CD4-positive, alpha-beta memory T cell (primary cell): ENCODE results near the gene VPS35. TPM values are rescaled to one million over a fixed set of nuclear protein-coding genes. Genes with fewer than 3 reads are reported as not detected.
A peak's percentile ranks its signal among the peaks of the same experiment; 100 is the strongest.

Experiments used
- CTCF ChIA-PET: fragments of 350-600 bp; sonication (Branson Sonifier 250); formaldehyde crosslinking; loops from one replicate; lab custom pipeline; 2021; ENCODE audit warnings: inconsistent platforms; ENCODE audit not compliant: partially characterized antibody; lab: Charles Lee
- POLR2A ChIA-PET: fragments of 350-600 bp; sonication (Branson Sonifier 250); formaldehyde crosslinking; loops from one replicate; lab custom pipeline; 2021; ENCODE audit not compliant: partially characterized antibody; lab: Charles Lee
- DNase-seq, 5 donors: peaks; one replicate each; pipeline versions ENCODE4 v3.0.0 to v3.0.0-alpha.2; 2020 to 2022; ENCODE audit warnings: mixed read lengths in 1 of 5
- H3K27ac ChIP-seq: one replicate; pipeline ENCODE4 v1.7.0; 2013; ENCODE audit warnings: low read depth, low read length
- H3K27me3 ChIP-seq: 2 replicates; pipeline ENCODE4 v1.7.0; 2013; ENCODE audit warnings: mild to moderate bottlenecking, low read length, moderate library complexity; ENCODE audit not compliant: insufficient read depth
- H3K36me3 ChIP-seq: 2 replicates; pipeline ENCODE4 v1.7.0; 2013; ENCODE audit warnings: mild to moderate bottlenecking, low read length, moderate library complexity; ENCODE audit not compliant: insufficient read depth
- H3K4me1 ChIP-seq: 2 replicates; pipeline ENCODE4 v1.7.0; 2013; ENCODE audit warnings: mild to moderate bottlenecking, low read length, moderate library complexity; ENCODE audit not compliant: insufficient read depth
- H3K4me3 ChIP-seq, 2 donors: one replicate each; pipeline ENCODE4 v1.7.0; 2013; ENCODE audit warnings: low read length in 2 of 2, mild to moderate bottlenecking in 1 of 2
- H3K9me3 ChIP-seq, 2 donors: one replicate each; pipeline ENCODE4 v1.7.0; 2013; ENCODE audit warnings: low read length in 2 of 2, control low read depth in 1 of 2; ENCODE audit not compliant: control insufficient read depth in 1 of 2
- H3K27ac Mint-ChIP-seq, 7 donors: one replicate each; pipeline ENCODE4 v1.8.0; 2020 to 2021; ENCODE audit warnings: mixed read lengths in 7 of 7, mild to moderate bottlenecking in 6 of 7, inconsistent platforms in 3 of 7, moderate library complexity in 3 of 7
- H3K27me3 Mint-ChIP-seq, 2 donors: one replicate each; pipeline ENCODE4 v1.8.0; 2020 to 2021; ENCODE audit warnings: mixed read lengths in 2 of 2
- H3K36me3 Mint-ChIP-seq, 2 donors: one replicate each; pipeline ENCODE4 v1.8.0; 2020 to 2021; ENCODE audit warnings: mixed read lengths in 2 of 2, inconsistent platforms in 1 of 2, mild to moderate bottlenecking in 1 of 2
- H3K4me1 Mint-ChIP-seq, 4 donors: one replicate each; pipeline ENCODE4 v1.8.0; 2020 to 2021; ENCODE audit warnings: mixed read lengths in 4 of 4, mild to moderate bottlenecking in 1 of 4
- H3K4me3 Mint-ChIP-seq, 8 donors: one replicate each; pipeline ENCODE4 v1.8.0; 2020 to 2021; ENCODE audit warnings: mixed read lengths in 8 of 8, mild to moderate bottlenecking in 7 of 8, moderate library complexity in 6 of 8, inconsistent platforms in 3 of 8
- H3K9me3 Mint-ChIP-seq, 8 donors: one replicate each; pipeline ENCODE4 v1.8.0; 2020 to 2021; ENCODE audit warnings: mixed read lengths in 8 of 8, mild to moderate bottlenecking in 5 of 8, inconsistent platforms in 3 of 8, moderate library complexity in 1 of 8
- intact Hi-C: fragments of 100-400 bp; cut with micrococcal nuclease; formaldehyde crosslinking; loops from one replicate; pipeline ENCODE4 v1.15.1; 2023
- polyA plus RNA-seq, 2 donors: library from polyadenylated mRNA; unstranded; fragments of 300-500 nt; fragmentation: Illumina TruSeq; gene quantifications; one replicate each; pipeline ENCODE4 v1.2.3, GENCODE V29; 2021
- total RNA-seq, 2 experiments: library from RNA; stranded (reverse); gene quantifications; one replicate each; pipeline ENCODE4 v1.2.3, GENCODE V29; 2021

VPS35 gene
- total RNA-seq (100 to 1,000 TPM; 111 to 118 TPM), polyA plus RNA-seq (10 to 100 TPM; 81.1 to 95.4 TPM)

- H3K9me3 Mint-ChIP-seq: peaks cover 0 to 1% (median 0%) of the 10 kb centered on the region in 8 donors
- CTCF ChIA-PET: interaction anchor here (0.6 kb wide), 1 partner anchor 295 kb away, joined by 3 read pairs; no protein-coding TSS in a partner anchor
These were observed at the start of gene VPS35 for GRCh38 chr16:46688654-46689364. VPS35 (minus strand) TSS chr16:46689178; CDS start chr16:46689133, 45 bp downstream.

GRCh38 chr16:46737621-46738214 is 48.7 kb upstream of the VPS35 start:
- DNase-seq: no peak
- Mint-ChIP-seq H3K4me3 (peak overlapping the region in 1 of 8 donors; percentile 26), H3K27me3 (no peaks in the 10 kb centered on the region), H3K4me1 (no peaks in the 10 kb centered on the region), H3K36me3 (no peaks in the 10 kb centered on the region), H3K27ac (peak overlapping the region in 1 of 7 donors; percentile 36), H3K9me3 (no peaks in the 10 kb centered on the region)
- Histone ChIP-seq H3K36me3 (no peaks in the 10 kb centered on the region), H3K27me3 (no peaks in the 10 kb centered on the region), H3K4me1 (no peaks in the 10 kb centered on the region), H3K9me3 (no peaks in the 10 kb centered on the region), H3K4me3 (no peak overlapping the region), H3K27ac (no peak overlapping the region)
- intact Hi-C loops: no loop called here
- ChIA-PET POLR2A (no interaction called here), CTCF (no interaction called here)

More at GRCh38 chr16:46688654-46689364, at the start of gene VPS35:
- H3K27me3 ChIP-seq: no peaks in the 10 kb centered on the region
- no peaks in the 10 kb centered on the region for H3K36me3 ChIP-seq
- peaks cover 55% of the 10 kb centered on the region for H3K4me1 ChIP-seq
- POLR2A ChIA-PET: interaction anchor here (0.8 to 1.1 kb wide), 2 partner anchors 143 to 285 kb away, joined by 3 read pairs; partner anchors contain the start of gene DNAJA2
- no peak within 1 kb of the TSS for H3K4me3 Mint-ChIP-seq
- peak; percentile 99 for DNase-seq
- H3K4me1 Mint-ChIP-seq: peaks cover 32 to 42% (median 37%) of the 10 kb centered on the region in 4 donors
- H3K9me3 ChIP-seq: no peaks in the 10 kb centered on the region
- H3K4me3 ChIP-seq: peak within 1 kb of the TSS; percentile 92 to 97
- H3K27ac ChIP-seq: peak within 1 kb of the TSS; percentile 92
- H3K36me3 Mint-ChIP-seq: peaks cover 0 to 4% of the 10 kb centered on the region in 2 donors
- intact Hi-C loops: loop anchor here (1.0 to 10.0 kb wide), 11 partner anchors 68 to 1922 kb away; partner anchors contain the start of genes ABCC11, C16orf87, DNAJA2 and GPT2
- no peak within 1 kb of the TSS for H3K27ac Mint-ChIP-seq
- no peaks in the 10 kb centered on the region for H3K27me3 Mint-ChIP-seq

- Mint-ChIP-seq H3K4me1 (no peaks in the 10 kb centered on the region), H3K4me3 (no peak overlapping the region), H3K9me3 (no peaks in the 10 kb centered on the region), H3K27me3 (no peaks in the 10 kb centered on the region), H3K27ac (no peak overlapping the region), H3K36me3 (no peaks in the 10 kb centered on the region)
- intact Hi-C loops: no loop called here
- Histone ChIP-seq H3K4me1 (no peaks in the 10 kb centered on the region), H3K9me3 (no peaks in the 10 kb centered on the region), H3K36me3 (no peaks in the 10 kb centered on the region), H3K27me3 (no peaks in the 10 kb centered on the region), H3K4me3 (no peak overlapping the region), H3K27ac (no peak overlapping the region)
- DNase-seq: no peak
- ChIA-PET POLR2A (no interaction called here), CTCF (no interaction called here)
These were observed 47.7 kb upstream of the VPS35 start for GRCh38 chr16:46736695-46737094.

- no peak overlapping the region for H3K27ac ChIP-seq
- no peaks in the 10 kb centered on the region for H3K36me3 ChIP-seq
- intact Hi-C loops: no loop called here
- POLR2A ChIA-PET: no interaction called here
- no peaks in the 10 kb centered on the region for H3K27me3 ChIP-seq
- Mint-ChIP-seq H3K27ac (no peak overlapping the region), H3K4me3 (no peak overlapping the region), H3K4me1 (no peaks in the 10 kb centered on the region), H3K36me3 (no peaks in the 10 kb centered on the region), H3K9me3 (peaks cover 0 to 1% (median 0%) of the 10 kb centered on the region in 8 donors), H3K27me3 (peaks cover 0 to 2% of the 10 kb centered on the region in 2 donors)
- H3K4me1 ChIP-seq: no peaks in the 10 kb centered on the region
- no peak overlapping the region for H3K4me3 ChIP-seq
- no peaks in the 10 kb centered on the region for H3K9me3 ChIP-seq
- CTCF ChIA-PET: no interaction called here
- DNase-seq: no peak
These were observed 44.4 kb upstream of the VPS35 start for GRCh38 chr16:46733319-46733830.

- peaks cover 0 to 2% of the 10 kb centered on the region in 2 donors for H3K27me3 Mint-ChIP-seq
- no peak overlapping the region for H3K27ac ChIP-seq
- H3K4me3 Mint-ChIP-seq: no peak overlapping the region
- H3K36me3 Mint-ChIP-seq: no peaks in the 10 kb centered on the region
- no peaks in the 10 kb centered on the region for H3K36me3 ChIP-seq
- no peaks in the 10 kb centered on the region for H3K27me3 ChIP-seq
- POLR2A ChIA-PET: no interaction called here
- H3K9me3 ChIP-seq: no peaks in the 10 kb centered on the region
- CTCF ChIA-PET: no interaction called here
- intact Hi-C loops: no loop called here
- no peak overlapping the region for H3K27ac Mint-ChIP-seq
- DNase-seq: no peak
- peaks cover 0 to 1% (median 0%) of the 10 kb centered on the region in 8 donors for H3K9me3 Mint-ChIP-seq
- H3K4me1 Mint-ChIP-seq: no peaks in the 10 kb centered on the region
- no peak overlapping the region for H3K4me3 ChIP-seq
- no peaks in the 10 kb centered on the region for H3K4me1 ChIP-seq
These were observed 43.6 kb upstream of the VPS35 start for GRCh38 chr16:46732561-46732960.

- Histone ChIP-seq H3K9me3 (no peaks in the 10 kb centered on the region), H3K4me3 (no peak overlapping the region), H3K36me3 (no peaks in the 10 kb centered on the region), H3K4me1 (no peaks in the 10 kb centered on the region), H3K27me3 (no peaks in the 10 kb centered on the region), H3K27ac (no peak overlapping the region)
- H3K4me1 Mint-ChIP-seq: no peaks in the 10 kb centered on the region
- H3K36me3 Mint-ChIP-seq: no peaks in the 10 kb centered on the region
- no peak overlapping the region for H3K4me3 Mint-ChIP-seq
- POLR2A ChIA-PET: no interaction called here
- peaks cover 0 to 1% (median 0%) of the 10 kb centered on the region in 8 donors for H3K9me3 Mint-ChIP-seq
- CTCF ChIA-PET: no interaction called here
- no peak overlapping the region for H3K27ac Mint-ChIP-seq
- peaks cover 0 to 2% of the 10 kb centered on the region in 2 donors for H3K27me3 Mint-ChIP-seq
- DNase-seq: no peak
- intact Hi-C loops: no loop called here
These were observed 42.9 kb upstream of the VPS35 start for GRCh38 chr16:46731691-46732555.
